ENCODE measurements around the gene DUSP3. TPM values are rescaled to one million over a fixed set of nuclear protein-coding genes. Genes with fewer than 3 reads are reported as not detected.

The DUSP3 gene
- total and polyA plus RNA-seq, 8 donors = 33.0 to 97.8 (median 63.5) TPM

GRCh38 chr17:43719578-43719977 lies 59.2 kb downstream of the DUSP3 start:
- H3K4me3 ChIP-seq = no peak overlapping the region
- H3K4me1 ChIP-seq = peaks cover 0 to 11% (median 2%) of the 10 kb centered on the region in 4 donors
- no peaks in the 10 kb centered on the region for H3K27me3 ChIP-seq
- H3K27ac ChIP-seq = peak overlapping the region in 2 of 5 donors; percentile 94 to 95
- DNase-seq = no peak
- H3K36me3 ChIP-seq = no peaks in the 10 kb centered on the region
- intact Hi-C loops (cut with DNase I; ENCODE audit: low total_unique reads) = no loop called here
- no peaks in the 10 kb centered on the region for H3K9me3 ChIP-seq
- 66 to 84% (median 83%) methylated on average over 3 of the region's 3 CpGs for WGBS, 5 donors
- TF ChIP-seq POLR2A (IDR thresholded peaks at IDR 0.05) = no peak
- no peak for TF ChIP-seq CTCF (IDR thresholded peaks at IDR 0.05)
- TF ChIP-seq EP300 (IDR thresholded peaks at IDR 0.05) = no peak

- no peaks in the 10 kb centered on the region for H3K9me3 ChIP-seq
- no peaks in the 10 kb centered on the region for H3K36me3 ChIP-seq
- TF ChIP-seq EP300 (IDR thresholded peaks at IDR 0.05) = no peak
- H3K4me1 ChIP-seq = peaks cover 5 to 18% (median 10%) of the 10 kb centered on the region in 4 donors
- no peak overlapping the region for H3K4me3 ChIP-seq
- peaks cover 0 to 9% (median 0%) of the 10 kb centered on the region in 3 donors for H3K27me3 ChIP-seq
- DNase-seq = no peak
- 74 to 85% (median 79%) methylated on average over 5 of the region's 5 CpGs for whole genome bisulfite sequencing, 5 donors
- H3K27ac ChIP-seq = no peak overlapping the region
- intact Hi-C loops (cut with DNase I; ENCODE audit: low total_unique reads) = no loop called here
Observed at GRCh38 chr17:43718544-43718943, 60.2 kb downstream of the DUSP3 start.

- Histone ChIP-seq H3K4me1 (peaks cover 11 to 24% (median 16%) of the 10 kb centered on the region in 4 donors), H3K4me3 (no peak overlapping the region), H3K27me3 (peaks cover 0 to 15% (median 0%) of the 10 kb centered on the region in 3 donors), H3K36me3 (no peaks in the 10 kb centered on the region), H3K9me3 (no peaks in the 10 kb centered on the region), H3K27ac (no peak overlapping the region)
- TF ChIP-seq EP300 (IDR thresholded peaks at IDR 0.05) (no peak), POLR2A (IDR thresholded peaks at IDR 0.05) (no peak), POLR2AphosphoS5 (IDR thresholded peaks at IDR 0.05) (no peak)
- WGBS, 5 donors = 58 to 64% (median 62%) methylated on average over 6 of the region's 6 CpGs
- DNase-seq = no peak
- intact Hi-C loops (cut with DNase I; ENCODE audit: low total_unique reads) = no loop called here
Observed at GRCh38 chr17:43717913-43718312, 60.9 kb downstream of the DUSP3 start.

Other genes starting within 250 kb of the DUSP3 start
- 1 to 10 TPM in 2 of 5 donors, under 1 TPM in 2, not detected in 1; 0.58 to 3.1 (median 1.0) TPM for gene ETV4, start 232.6 kb downstream of the DUSP3 start, total RNA-seq
- 1 to 10 TPM in 2 of 3 donors, not detected in 1; 1.6 to 4.4 TPM for gene ETV4, start 232.6 kb downstream of the DUSP3 start, polyA plus RNA-seq
- gene MEOX1, start 117.1 kb downstream of the DUSP3 start, total RNA-seq = 1 to 10 TPM in 2 of 5 donors, not detected in 3; 2.0 to 5.1 TPM
- gene MEOX1, start 117.1 kb downstream of the DUSP3 start, polyA plus RNA-seq = 1 to 10 TPM; 1.2 to 3.3 (median 2.6) TPM
- gene SOST, start 20.2 kb downstream of the DUSP3 start, total RNA-seq = not detected
- gene SOST, start 20.2 kb downstream of the DUSP3 start, polyA plus RNA-seq = not detected
- gene CFAP97D1, start 1.5 kb upstream of the DUSP3 start, total RNA-seq = not detected
- not detected for gene CFAP97D1, start 1.5 kb upstream of the DUSP3 start, polyA plus RNA-seq
- gene MPP3, start 54.2 kb upstream of the DUSP3 start, total RNA-seq = 10 to 100 TPM in 4 of 5 donors, 1 to 10 TPM in 1; 7.2 to 22.8 (median 17.4) TPM
- 1 to 10 TPM in 2 of 3 donors, under 1 TPM in 1; 0.31 to 9.3 (median 2.4) TPM for gene MPP3, start 54.2 kb upstream of the DUSP3 start, polyA plus RNA-seq
- gene CD300LG, start 68.2 kb upstream of the DUSP3 start, total RNA-seq = 1 to 10 TPM in 2 of 5 donors, under 1 TPM in 2, not detected in 1; 0.29 to 3.7 (median 1.5) TPM
- 1 to 10 TPM in 1 of 3 donors, under 1 TPM in 2; 0.37 to 1.1 (median 0.92) TPM for gene CD300LG, start 68.2 kb upstream of the DUSP3 start, polyA plus RNA-seq
- gene MPP2, start 128.6 kb upstream of the DUSP3 start, total RNA-seq = 1 to 10 TPM in 3 of 5 donors, under 1 TPM in 2; 0.43 to 6.4 (median 4.3) TPM
- gene MPP2, start 128.6 kb upstream of the DUSP3 start, polyA plus RNA-seq = 1 to 10 TPM; 1.1 to 2.0 (median 1.6) TPM
- not detected for gene PPY, start 163.5 kb upstream of the DUSP3 start, total RNA-seq
- not detected for gene PPY, start 163.5 kb upstream of the DUSP3 start, polyA plus RNA-seq
- 10 to 100 TPM in 1 of 5 donors, not detected in 4; 71.3 TPM for gene PYY, start 175.0 kb upstream of the DUSP3 start, total RNA-seq
- under 1 TPM in 1 of 3 donors, not detected in 2; 0.35 TPM for gene PYY, start 175.0 kb upstream of the DUSP3 start, polyA plus RNA-seq
- gene NAGS, start 225.6 kb upstream of the DUSP3 start, total RNA-seq = 1 to 10 TPM in 1 of 5 donors, under 1 TPM in 2, not detected in 2; 0.29 to 1.5 (median 0.58) TPM
- 1 to 10 TPM in 2 of 3 donors, under 1 TPM in 1; 0.61 to 1.4 (median 1.2) TPM for gene NAGS, start 225.6 kb upstream of the DUSP3 start, polyA plus RNA-seq
- gene TMEM101, start 236.0 kb upstream of the DUSP3 start, total RNA-seq = 10 to 100 TPM in 4 of 5 donors, 1 to 10 TPM in 1; 1.8 to 41.9 (median 17.7) TPM
- 10 to 100 TPM; 29.6 to 40.8 (median 38.0) TPM for gene TMEM101, start 236.0 kb upstream of the DUSP3 start, polyA plus RNA-seq